ENCODE data around the gene PHF12. TPM values are rescaled to one million over a fixed set of nuclear protein-coding genes. Genes with fewer than 3 reads are reported as not detected.
A peak's percentile ranks its signal among the peaks of the same experiment; 100 is the strongest.

The PHF12 gene
- total RNA-seq, 1 experiment from 2014 or later, result 37.6 TPM

- no peak for DNase-seq (ENCODE audit: unreplicated experiment)
- Mint-ChIP-seq H3K9me3 (ENCODE audit: unreplicated experiment) (no peaks in the 10 kb centered on the region), H3K4me1 (ENCODE audit: insufficient read depth, unreplicated experiment) (peaks cover 14% of the 10 kb centered on the region), H3K27ac (ENCODE audit: low read depth, unreplicated experiment) (no peak overlapping the region), H3K4me3 (ENCODE audit: unreplicated experiment) (no peak overlapping the region), H3K36me3 (ENCODE audit: insufficient read depth, unreplicated experiment) (peaks cover 11% of the 10 kb centered on the region), H3K27me3 (ENCODE audit: insufficient read depth, unreplicated experiment) (no peaks in the 10 kb centered on the region)
- intact Hi-C loops (cut with micrococcal nuclease), result no loop called here
- POLR2A ChIA-PET, result no interaction called here
- CTCF ChIA-PET, result interaction anchor here (1.5 kb wide), 1 partner anchor 110 kb away, joined by 6 read pairs; no protein-coding TSS in a partner anchor
- BruUV-seq (replicated peaks), result no TSS peak
- no peak for TF ChIP-seq CTCF (IDR thresholded peaks at IDR 0.05; ENCODE audit: unreplicated experiment)
These were observed 77.5 kb downstream of the PHF12 start for GRCh38 chr17:28873839-28874238.

DNA sequence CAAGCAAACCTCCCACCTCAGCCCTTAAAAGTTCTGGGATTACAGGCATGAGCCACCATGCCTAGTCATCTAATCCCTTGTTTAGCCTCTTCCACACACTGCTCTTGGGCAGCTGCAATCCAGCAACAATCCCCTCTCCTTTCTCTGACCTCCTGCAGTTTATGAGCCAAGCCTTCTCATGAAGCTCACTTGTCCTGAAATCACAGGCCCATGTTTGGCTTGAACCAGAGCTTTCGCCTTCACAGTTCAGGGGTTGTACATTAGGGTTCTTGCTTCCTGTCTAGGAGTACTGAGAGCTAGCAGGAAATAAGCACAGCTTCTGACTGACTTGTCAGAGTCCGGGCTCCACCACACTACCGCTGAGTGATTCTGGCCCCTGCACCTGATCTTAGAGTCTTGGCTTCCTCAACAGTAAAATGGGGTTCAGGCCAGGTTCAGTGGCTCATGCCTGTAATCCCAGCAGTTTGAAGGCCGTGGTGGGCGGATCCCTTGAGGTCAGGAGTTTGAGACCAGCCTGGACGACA is 80.2 kb downstream of the PHF12 start:
- ChIA-PET POLR2A (interaction anchor here (0.6 to 1.4 kb wide), 4 partner anchors 8 to 229 kb away, joined by 3 to 4 read pairs (median 3); no protein-coding TSS in a partner anchor), CTCF (interaction anchor here (0.6 to 1.0 kb wide), 3 partner anchors 8 to 106 kb away, joined by 3 to 4 read pairs (median 3); no protein-coding TSS in a partner anchor)
- intact Hi-C loops (cut with micrococcal nuclease), result no loop called here
- no peak for DNase-seq (ENCODE audit: unreplicated experiment)
- Mint-ChIP-seq H3K9me3 (ENCODE audit: unreplicated experiment) (no peaks in the 10 kb centered on the region), H3K27ac (ENCODE audit: low read depth, unreplicated experiment) (no peak overlapping the region), H3K4me3 (ENCODE audit: unreplicated experiment) (no peak overlapping the region), H3K4me1 (ENCODE audit: insufficient read depth, unreplicated experiment) (peaks cover 5% of the 10 kb centered on the region), H3K27me3 (ENCODE audit: insufficient read depth, unreplicated experiment) (no peaks in the 10 kb centered on the region), H3K36me3 (ENCODE audit: insufficient read depth, unreplicated experiment) (no peaks in the 10 kb centered on the region)
- no TSS peak for BruUV-seq (replicated peaks)
- no peak for TF ChIP-seq CTCF (IDR thresholded peaks at IDR 0.05; ENCODE audit: unreplicated experiment)

GRCh38 chr17:28867276-28867675 is 84.0 kb downstream of the PHF12 start:
- Mint-ChIP-seq H3K9me3 (ENCODE audit: unreplicated experiment) (no peaks in the 10 kb centered on the region), H3K4me3 (ENCODE audit: unreplicated experiment) (no peak overlapping the region), H3K36me3 (ENCODE audit: insufficient read depth, unreplicated experiment) (peaks cover 6% of the 10 kb centered on the region), H3K4me1 (ENCODE audit: insufficient read depth, unreplicated experiment) (no peaks in the 10 kb centered on the region), H3K27me3 (ENCODE audit: insufficient read depth, unreplicated experiment) (no peaks in the 10 kb centered on the region), H3K27ac (ENCODE audit: low read depth, unreplicated experiment) (no peak overlapping the region)
- TF ChIP-seq CTCF (IDR thresholded peaks at IDR 0.05; ENCODE audit: unreplicated experiment), result no peak
- POLR2A ChIA-PET, result interaction anchor here (1.2 kb wide), 1 partner anchor 14 kb away, joined by 3 read pairs; no protein-coding TSS in a partner anchor
- DNase-seq (ENCODE audit: unreplicated experiment), result no peak
- intact Hi-C loops (cut with micrococcal nuclease), result no loop called here
- CTCF ChIA-PET, result no interaction called here
- no TSS peak for BruUV-seq (replicated peaks)

DNA sequence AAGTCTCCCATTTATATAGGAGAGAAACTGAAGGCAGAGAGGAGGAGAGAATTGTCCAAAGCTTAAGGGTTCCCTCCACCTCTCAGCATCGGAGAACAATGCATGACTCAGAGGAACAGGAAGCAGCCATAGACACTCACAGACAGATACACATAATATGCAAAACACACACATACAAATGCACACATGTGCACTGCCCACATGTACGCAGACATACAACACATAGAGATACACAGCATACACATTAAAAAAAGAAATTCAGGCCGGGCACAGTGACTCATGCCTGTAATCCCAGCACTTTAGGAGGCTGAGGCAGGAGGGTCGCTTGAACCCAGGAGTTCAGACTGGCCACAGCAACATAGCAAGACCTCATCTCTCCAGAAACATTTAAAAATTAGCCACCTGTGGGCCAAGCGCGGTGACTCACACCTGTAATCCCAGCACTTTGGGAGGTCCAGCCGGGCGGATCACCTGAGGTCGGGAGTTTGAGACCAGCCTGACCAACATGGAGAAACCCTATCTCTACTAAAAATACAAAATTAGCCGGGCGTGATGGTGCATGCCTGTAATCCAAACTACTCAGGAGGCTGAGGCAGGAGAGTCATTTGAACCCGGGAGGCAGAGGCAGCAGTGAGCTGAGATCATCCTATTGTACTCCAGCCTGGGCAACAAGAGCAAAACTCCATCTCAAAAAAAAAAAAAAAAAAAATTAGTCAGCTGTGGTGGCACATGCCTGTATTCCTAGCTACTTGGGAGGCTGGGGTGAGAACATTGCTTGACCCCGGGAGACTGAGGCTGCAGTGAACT is 85.2 kb downstream of the PHF12 start:
- no peak overlapping the region for H3K27ac Mint-ChIP-seq (ENCODE audit: low read depth, unreplicated experiment)
- H3K36me3 Mint-ChIP-seq (ENCODE audit: insufficient read depth, unreplicated experiment), result peaks cover 6% of the 10 kb centered on the region
- BruUV-seq (replicated peaks), result no TSS peak
- ChIA-PET CTCF (interaction anchor here (0.6 to 1.5 kb wide), 2 partner anchors 58 to 377 kb away, joined by 3 to 6 read pairs; no protein-coding TSS in a partner anchor), POLR2A (interaction anchor here (1.2 to 1.3 kb wide), 2 partner anchors 8 to 12 kb away, joined by 3 to 5 read pairs; no protein-coding TSS in a partner anchor)
- H3K27me3 Mint-ChIP-seq (ENCODE audit: insufficient read depth, unreplicated experiment), result no peaks in the 10 kb centered on the region
- H3K9me3 Mint-ChIP-seq (ENCODE audit: unreplicated experiment), result no peaks in the 10 kb centered on the region
- intact Hi-C loops (cut with micrococcal nuclease), result no loop called here
- no peak overlapping the region for H3K4me3 Mint-ChIP-seq (ENCODE audit: unreplicated experiment)
- H3K4me1 Mint-ChIP-seq (ENCODE audit: insufficient read depth, unreplicated experiment), result no peaks in the 10 kb centered on the region
- peak; percentile 41 for DNase-seq (ENCODE audit: unreplicated experiment)
- TF ChIP-seq CTCF (IDR thresholded peaks at IDR 0.05; ENCODE audit: unreplicated experiment), result no peak

Measured in MCF 10A (cell line).